HG03025 (cell line): ENCODE measurements around the gene MYOM1.
A peak's percentile ranks its signal among the peaks of the same experiment; 100 is the strongest.

Experiments
- ATAC-seq: cut with Tn5 transposase; IDR thresholded peaks from one replicate; pipeline ENCODE4 v1.9.1; 2021; ENCODE audit warnings: mild to moderate bottlenecking, moderate library complexity; ENCODE audit not compliant: unreplicated experiment, low FRiP score

MYOM1 gene

DNA sequence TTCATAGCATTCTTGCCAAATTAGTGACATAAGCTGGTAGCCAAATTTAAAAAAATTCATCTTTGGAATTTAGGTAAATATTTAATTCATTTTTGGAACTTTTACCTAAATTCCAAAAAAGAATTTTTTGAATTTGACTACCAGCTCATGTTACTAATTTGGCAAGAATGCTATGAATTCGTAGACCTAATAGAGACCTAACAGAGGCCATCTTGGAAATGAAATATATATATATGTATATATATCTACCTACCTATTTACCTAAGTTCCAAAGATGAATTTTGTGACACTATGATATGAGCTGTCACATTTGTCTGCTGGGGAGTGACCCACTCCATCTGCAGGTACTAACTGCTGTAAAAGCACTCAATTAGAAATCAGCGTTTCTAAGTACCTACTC is 65.6 kb downstream of the MYOM1 start:
- ATAC-seq: no peak

DNA sequence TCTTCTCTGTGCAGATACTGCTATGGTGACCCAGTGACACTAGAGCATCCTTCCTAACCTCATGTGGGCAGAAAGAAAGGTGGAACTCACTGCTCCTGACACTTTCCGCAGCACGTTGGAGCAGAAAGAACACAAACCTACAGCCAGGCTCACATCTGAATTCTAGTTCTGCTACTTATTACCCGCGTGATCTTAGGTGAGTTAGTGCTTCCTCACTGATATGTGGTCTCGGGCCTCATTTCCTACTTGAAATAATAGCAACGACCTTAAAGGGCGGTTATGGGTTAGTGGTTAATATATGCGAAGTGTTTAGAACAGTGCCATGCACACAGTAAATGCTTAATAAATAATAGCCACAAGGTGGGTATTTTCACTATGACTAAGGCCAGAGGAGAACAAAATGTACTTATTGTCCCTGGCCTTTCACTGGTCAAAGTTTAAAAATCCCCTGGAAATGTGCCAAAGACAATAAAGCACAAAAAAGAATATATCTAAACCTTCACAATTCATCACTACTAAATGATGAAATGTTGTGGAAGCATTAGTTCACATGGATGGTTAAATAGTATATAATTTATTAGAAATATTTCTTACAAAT is 66.6 kb downstream of the MYOM1 start:
- no peak for ATAC-seq

DNA sequence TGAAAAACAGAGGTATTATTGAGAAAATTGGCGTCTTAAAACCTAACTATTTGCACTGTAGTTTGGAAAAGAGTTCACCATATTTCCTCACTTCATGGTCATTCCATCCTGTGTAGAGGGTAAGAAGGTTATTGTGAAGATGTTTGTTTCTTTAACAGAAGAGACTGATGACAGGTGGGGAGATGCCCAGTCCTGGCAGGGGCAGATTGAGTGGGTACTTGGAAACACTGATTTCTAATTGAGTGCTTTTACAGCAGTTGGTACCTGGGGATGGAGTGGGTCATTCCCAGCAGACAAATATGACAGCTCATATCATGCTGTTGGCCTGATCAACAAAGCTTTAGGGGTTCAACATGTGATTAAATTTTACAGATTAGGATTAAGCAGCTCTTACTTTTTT is 67.5 kb downstream of the MYOM1 start:
- no peak for ATAC-seq

DNA sequence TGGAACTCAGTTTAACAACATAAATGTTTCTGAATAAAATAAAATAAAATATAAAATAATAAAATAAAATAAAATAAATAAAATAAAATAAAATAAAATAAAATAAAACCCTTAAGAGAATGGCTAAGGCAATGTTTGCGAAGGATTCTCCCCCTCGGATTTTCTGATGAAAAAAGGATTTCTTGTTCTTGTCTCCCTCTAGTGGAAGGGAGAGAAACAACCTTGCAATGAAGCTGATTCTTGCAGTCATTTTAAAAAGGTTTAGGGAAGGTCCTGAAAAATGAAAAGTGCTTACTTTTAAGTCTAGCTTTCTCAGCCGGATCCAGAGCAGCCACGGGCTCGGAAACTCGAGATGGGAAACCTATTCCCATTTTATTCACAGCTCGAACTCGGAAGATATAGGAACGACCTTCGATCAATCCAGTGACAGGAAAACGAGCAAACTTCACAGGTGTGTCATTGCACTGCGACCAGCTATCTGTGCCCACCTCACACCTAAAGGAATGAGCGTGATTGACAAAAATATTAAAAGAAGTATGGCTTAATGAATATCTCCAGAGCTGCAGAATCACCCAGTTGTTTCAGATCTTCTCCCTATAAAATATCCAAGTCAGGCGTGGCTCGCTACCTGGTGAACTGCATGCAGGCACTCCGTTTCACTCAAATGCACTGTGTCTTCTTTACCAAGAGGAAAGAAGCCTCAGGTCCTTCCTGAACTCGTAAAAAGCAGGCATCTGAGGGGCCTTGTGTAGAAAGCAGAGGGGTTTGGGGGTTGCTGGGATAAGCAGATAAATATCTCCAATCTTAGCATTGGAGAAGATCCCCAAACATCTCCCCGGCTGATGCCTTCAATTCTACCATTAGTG is 68.1 kb downstream of the MYOM1 start:
- ATAC-seq: no peak

DNA sequence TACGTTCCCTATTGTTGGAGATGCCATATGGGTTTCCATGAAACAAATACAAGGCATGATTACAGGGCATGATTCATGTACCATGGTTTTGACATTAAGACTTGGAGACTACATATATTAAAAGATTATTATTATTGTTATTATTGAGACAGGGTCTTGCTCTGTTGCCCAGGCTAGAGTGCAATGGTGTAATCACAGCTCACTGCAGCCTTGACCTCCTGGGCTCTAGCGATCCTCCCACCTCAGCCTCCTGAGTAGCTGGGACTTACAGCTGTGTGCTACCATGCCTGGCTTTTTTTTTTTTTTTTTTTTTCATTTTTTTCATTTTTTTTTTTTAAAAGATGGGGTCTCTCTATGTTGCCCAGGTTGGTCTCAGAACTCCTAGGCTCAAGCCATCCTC is 69.1 kb downstream of the MYOM1 start:
- ATAC-seq: no peak

DNA sequence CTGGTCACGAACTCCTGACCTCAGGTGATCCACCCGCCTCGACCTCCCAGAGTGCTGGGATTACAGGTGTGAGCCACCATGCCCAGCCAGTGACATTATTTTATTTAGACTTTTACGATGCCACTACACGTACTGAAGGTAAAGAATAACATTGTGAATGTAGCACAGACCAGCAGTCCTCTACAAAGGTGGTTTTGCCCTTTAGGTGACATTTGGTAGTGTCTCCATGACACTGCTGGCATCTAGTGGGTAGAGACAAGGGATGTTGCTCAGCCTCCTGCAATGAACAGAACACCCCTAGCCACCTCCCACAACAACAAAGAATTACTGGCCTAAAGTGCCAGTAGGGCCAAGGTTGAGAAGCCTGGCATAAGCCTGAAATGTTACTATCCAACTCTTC is 69.5 kb downstream of the MYOM1 start:
- no peak for ATAC-seq

DNA sequence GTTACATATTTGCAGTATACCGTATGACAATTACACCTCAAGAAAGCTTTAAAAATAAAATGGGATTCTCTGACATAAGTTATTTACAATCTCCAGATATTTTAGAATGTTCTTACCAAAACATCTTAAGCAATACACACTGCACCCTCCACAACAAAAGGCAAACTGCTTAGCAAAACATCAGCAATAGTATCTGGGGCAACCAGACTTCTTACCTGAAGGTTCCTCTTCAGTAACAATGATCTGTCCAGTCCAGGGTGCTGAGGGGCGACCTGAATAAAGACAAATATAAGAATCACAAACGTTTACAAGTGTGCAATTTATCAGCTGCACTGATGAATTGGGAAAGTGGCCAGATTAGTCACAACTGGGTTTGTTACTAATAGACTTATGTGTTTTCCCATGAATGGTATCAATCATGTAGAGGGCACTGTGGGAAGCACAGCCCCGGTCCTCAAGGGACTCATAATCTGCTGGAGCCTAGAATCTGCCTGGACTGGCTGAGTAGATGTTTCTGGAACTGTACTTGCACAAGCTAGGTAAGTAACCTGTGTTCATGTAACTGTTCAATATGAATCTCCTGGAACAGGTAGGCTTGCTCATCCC is 70.7 kb downstream of the MYOM1 start:
- ATAC-seq: no peak

DNA sequence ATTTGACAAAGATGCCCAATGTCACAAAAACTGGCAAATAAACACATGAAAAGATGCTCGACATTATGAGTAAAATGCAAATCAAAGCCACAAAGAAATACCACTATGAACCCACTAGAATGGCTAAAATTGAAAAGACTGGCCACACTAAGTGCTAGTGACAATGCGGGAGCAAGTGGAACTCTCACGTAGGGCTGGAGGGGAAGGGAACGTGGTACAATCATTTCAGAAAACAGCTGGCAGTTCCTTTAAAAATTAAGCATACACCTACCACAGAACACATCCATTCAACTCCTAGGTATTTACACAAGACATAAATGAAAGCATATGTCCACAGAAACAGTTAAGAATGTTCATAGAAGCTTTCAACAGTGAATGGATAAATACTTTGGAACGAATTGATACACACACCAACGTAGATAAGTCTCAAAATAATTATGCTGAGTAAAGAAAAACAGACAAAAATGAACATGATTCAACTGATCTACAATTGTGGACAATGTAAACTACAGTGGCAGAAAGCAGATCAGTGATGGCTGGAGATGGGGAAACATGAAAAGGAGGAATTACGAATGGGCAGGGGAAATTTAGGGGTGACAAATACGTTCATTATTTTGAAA is 71.7 kb downstream of the MYOM1 start:
- ATAC-seq: no peak

DNA sequence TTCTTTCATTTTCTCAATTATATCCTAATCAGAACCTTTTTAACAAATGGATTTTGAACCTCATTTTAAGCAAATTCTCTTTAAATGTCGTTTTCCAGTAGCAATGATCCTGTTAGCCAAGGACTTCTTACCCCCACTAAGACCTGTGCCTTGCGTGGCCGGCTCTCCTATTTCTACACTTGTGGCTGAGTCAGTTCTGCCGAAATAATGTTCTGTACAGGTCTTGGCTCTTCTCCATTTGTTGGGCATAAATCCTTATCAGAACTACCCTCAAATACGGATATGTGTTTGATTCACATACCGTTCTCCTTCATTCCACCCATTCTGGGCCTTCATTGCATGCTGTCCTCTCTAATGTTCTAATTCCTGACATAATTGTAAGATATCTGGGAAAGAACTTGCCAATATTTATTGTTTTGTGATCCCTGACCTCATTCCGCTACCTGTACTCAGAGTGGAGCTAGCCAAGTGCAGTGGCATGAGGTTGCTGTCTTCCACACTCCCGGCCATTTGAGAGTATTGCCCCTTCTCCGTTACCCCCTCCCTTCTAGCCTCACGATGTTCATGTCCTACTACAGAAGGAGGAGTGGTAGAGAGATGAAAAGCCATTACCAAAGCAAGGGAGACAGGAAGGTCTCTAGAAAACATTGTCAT is 78.7 kb downstream of the MYOM1 start:
- no peak for ATAC-seq

DNA sequence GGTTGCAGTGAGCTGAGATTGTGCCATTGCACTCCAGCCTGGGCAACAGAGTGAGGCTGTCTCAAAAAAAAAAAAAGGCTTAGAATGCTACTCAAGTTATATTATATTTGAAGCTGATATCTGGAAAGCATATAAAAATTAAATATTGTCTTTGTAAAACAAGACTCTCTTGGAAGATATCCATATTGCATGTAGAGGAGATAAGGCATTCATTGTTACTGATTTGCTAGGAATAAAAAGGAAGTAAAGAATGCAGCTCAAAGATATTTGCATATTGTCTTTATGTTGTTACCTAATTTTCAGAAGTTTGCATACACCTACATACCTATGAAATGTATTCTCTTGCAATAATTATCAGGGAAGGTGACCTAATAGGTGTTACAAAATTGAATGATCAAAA is 79.4 kb downstream of the MYOM1 start:
- ATAC-seq: no peak

DNA sequence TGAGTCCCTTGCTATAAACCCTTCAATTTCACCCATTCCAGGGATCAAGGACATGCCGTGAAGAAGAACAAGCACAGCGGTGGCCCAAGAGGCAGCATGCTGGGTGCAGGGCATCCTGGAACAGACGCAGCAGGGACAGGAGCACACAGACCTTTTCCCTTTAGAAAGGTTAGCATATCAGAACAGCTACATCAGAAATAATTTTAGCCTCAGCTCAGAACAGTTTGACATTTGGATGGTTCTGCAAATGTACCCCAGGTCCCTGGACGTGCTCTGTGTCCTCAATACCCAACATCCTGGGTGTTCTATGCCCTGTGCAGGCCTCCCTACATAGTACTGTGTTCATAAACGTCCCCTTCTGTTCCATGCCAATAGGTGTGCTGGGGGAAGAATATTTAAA is 80.4 kb downstream of the MYOM1 start:
- ATAC-seq: no peak

DNA sequence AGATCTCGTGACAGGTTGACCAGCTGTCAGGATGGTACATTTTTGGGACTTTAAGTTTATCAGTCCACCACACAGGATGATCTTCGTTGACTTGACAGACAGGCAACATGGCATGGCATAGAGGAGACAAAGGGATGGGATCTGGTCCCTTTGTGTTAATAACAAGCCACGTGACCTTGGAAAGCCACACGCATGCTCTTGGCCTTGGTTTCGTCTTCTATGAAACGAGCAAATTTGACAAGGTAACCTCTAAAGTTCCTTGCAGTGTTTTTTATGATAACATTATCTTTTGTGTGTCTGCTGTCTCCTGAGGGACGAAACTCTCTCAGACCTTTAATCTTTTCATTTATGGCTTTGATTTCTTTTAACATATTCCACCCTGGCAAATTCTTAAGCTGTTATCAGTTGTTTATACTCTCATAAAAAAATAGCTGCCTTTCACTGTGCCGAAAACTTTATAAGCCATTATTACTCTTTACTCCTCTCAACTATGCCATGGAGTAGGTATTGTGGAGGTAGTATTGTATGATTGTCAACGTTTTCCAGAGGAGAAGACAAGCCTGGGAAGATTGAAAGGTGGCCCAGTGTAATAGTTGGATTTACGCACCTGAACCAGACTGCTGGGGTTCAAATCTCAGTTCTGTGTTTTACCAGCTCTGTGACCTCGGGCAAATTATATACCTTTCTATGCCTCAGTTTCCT is 81.3 kb downstream of the MYOM1 start:
- no peak for ATAC-seq

DNA sequence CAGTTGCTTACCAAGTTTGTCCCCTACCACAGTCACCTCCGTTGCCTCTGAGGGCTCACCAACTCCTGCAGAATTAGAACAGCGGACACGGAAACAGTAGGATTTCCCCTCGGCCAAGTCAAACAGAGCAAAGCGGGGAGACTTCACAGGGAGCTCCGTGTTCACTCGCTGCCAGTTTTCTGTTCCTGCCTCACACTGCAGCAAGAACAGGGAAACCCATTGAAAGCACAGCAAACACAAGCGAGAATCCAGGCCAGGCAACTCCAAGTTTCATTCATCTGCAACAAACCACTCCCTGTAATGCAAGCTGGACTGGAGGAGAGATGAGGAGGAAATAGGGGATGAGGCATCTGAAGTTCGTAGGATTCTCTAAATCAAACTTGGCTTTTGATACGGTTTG is 84.2 kb downstream of the MYOM1 start:
- ATAC-seq: no peak

DNA sequence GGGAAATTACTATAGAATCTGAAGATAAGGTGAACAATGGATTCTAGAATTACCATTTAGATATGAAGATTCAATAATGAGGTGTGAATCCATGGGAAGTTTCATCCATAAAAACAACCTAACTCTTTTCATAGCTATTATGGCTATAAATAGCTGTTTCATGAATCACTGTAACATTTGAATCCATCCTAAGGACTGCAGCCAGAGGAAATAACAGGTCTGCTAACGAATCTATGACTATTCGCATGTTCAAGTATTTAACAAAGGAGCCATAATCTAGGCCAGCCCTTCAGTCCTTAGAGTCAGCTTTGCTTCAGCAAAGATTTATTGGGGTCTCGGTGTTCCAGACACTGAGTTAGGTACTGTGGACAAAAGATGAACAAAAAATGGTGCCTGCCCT is 87.1 kb downstream of the MYOM1 start:
- no peak for ATAC-seq

DNA sequence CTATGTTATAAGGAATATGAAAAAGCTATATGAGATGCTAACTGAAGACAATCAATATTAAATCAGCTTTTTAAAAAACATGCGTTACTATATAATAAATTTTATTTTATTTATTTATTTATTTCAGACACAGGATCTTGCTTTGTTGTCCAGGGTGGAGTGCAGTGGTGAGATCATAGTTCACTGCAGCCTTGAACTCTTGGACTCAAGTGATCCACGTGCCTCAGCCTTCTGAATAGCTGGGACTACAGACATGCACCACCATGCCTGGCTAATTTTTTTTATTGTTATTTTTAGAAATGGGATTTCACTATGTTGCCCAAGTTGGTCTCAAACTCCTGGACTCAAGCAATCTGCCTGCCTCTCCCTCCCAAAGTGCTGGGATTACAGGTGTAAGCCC is 89.4 kb downstream of the MYOM1 start:
- no peak for ATAC-seq

DNA sequence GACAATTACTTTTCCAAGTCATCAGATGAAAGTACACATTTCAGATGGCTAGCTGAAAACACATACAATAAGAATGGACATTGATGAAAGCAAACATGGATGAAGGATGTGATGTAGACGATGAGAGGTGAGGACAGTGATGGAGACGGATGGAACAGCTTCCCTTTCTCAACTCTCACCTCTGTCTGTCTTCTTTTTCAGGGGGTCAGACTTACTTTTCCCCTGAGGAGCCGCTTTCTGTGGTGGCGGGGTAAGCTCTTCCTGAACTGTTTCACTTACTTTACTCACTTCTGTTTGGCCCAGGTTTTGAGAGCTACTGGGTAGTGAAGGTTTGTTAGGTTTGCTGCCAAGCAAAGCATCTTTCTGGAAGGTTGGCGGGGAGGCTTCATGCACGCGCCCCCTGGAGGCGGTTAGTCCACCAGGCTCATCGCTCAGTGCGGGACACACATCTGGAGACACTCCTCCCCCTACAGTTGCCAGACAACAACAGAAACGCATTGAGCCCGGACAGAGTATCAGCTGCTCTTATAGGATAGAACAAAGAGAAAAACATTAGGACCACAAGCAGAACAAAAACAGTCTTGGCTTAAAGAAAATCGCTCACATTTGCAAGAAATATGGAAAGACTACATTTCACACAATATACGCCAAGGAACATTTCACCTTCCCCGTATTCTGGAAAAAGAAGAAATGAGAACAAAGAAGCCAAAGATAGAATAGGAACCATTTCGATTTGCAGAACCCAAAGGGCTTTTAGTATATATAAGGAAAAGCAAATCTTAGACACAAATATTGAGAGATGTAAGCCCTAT is 90.5 kb downstream of the MYOM1 start:
- ATAC-seq: peak; percentile 88

DNA sequence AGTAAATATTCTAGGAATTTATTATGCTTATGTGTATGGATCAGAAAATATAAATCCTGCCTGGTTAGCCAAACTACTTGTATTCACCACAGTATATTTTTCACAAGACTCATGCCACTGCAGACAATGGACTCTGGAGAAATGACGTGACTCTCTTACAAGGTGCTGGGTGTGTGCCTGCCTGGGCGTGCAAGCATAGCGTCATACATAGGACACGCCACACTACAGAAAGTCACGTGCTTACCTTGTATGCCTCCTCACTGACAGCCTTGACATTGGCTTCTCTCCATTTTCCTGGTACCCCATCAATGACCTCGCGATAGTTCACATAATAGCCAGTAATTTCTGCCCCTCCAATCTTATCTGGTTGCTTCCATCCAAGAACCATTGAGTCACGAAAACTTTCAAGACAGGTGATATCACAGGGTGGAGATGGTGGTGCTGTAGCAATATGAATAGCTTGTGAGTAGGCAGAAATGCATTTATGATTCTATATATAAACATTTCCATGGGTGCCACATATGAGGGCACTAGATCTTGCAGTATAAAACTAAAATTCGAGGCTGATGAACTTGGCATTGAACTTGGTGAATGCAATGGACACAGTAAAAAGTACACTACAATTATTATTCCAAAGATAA is 93.2 kb downstream of the MYOM1 start:
- ATAC-seq: no peak

DNA sequence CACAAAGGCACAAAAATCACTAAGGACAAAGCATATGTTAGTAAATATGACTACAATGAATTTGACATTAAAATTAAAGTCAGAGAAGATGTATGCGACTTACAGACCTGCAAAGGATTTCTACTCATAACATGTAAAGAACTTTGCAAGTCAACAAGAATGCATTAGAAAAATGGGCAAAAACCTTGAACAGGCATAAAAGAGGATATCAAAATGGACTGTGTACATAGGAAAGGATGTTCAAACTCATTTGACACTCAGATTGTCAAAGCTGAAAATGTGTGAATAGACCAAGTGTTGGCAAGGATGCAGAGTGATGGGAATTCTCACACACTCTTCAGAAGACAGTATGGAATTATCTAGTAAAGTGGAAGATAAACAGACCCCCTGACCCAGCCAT is 94.9 kb downstream of the MYOM1 start:
- ATAC-seq: no peak

DNA sequence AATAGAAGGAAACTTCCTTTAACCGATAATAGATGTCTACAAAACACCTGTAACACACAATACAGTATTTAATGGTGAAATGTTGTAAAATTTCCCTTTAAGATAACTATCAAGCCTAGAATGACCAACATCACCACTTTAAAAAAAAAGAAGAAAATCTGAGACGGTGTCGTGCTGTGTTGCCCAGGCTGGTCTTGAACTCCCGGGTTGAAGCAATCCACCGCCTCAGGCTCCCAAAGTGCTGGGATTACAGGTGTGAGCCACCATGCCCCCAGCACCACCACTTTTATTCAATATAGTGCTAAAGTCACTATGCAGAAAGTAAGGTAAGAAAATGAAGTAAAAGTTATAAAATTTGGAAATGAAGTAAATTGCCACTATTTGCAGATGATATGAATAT is 96.9 kb downstream of the MYOM1 start:
- no peak for ATAC-seq
